Measurements from ENCODE around the gene BCCIP.
A peak's percentile ranks its signal among the peaks of the same experiment; 100 is the strongest.

Gene BCCIP

GRCh38 chr10:125822878-125823662, at the start of gene BCCIP, which contains the start of gene UROS:
TSS of gene BCCIP (plus strand) at chr10:125823546. CDS start at chr10:125823558, 12 bp downstream.
TSS of gene UROS (minus strand) at chr10:125823258. CDS start at chr10:125816499, 6,759 bp downstream.
- DNase-seq (ENCODE audit: low read depth) = peak; percentile 80
- TF ChIP-seq CTCF (IDR thresholded peaks at IDR 0.05; ENCODE audit: low read depth, low read length, missing control alignments) = no peak
- peak within 1 kb of the TSS; percentile 85 for H3K4me3 ChIP-seq (ENCODE audit: low read depth, low read length)

GRCh38 chr10:125773687-125774543, 49.4 kb upstream of the BCCIP start:
- no peak overlapping the region for H3K4me3 ChIP-seq (ENCODE audit: low read depth, low read length)
- no peak for DNase-seq (ENCODE audit: low read depth)
- TF ChIP-seq CTCF (IDR thresholded peaks at IDR 0.05; ENCODE audit: low read depth, low read length, missing control alignments) = no peak

- no peak for DNase-seq (ENCODE audit: low read depth)
- TF ChIP-seq CTCF (IDR thresholded peaks at IDR 0.05; ENCODE audit: low read depth, low read length, missing control alignments) = no peak
These were observed 48.7 kb upstream of the BCCIP start for GRCh38 chr10:125774581-125775191.

GRCh38 chr10:125775491-125776106, 47.7 kb upstream of the BCCIP start, which contains the start of gene MMP21:
TSS of gene MMP21 (minus strand) at chr10:125775821. CDS start at chr10:125775821, 0 bp downstream.
- no peak for TF ChIP-seq CTCF (IDR thresholded peaks at IDR 0.05; ENCODE audit: low read depth, low read length, missing control alignments)
- DNase-seq (ENCODE audit: low read depth) = no peak
- no peak within 1 kb of the TSS for H3K4me3 ChIP-seq (ENCODE audit: low read depth, low read length)

More at GRCh38 chr10:125774581-125775191, 48.7 kb upstream of the BCCIP start:
- no peak overlapping the region for H3K4me3 ChIP-seq (ENCODE audit: low read depth, low read length)

- H3K4me3 ChIP-seq (ENCODE audit: low read depth, low read length) = no peak overlapping the region
- no peak for TF ChIP-seq CTCF (IDR thresholded peaks at IDR 0.05; ENCODE audit: low read depth, low read length, missing control alignments)
- DNase-seq (ENCODE audit: low read depth) = no peak
These were observed 45.5 kb upstream of the BCCIP start for GRCh38 chr10:125777806-125778205.

GRCh38 chr10:125778556-125778955, 44.8 kb upstream of the BCCIP start:
- H3K4me3 ChIP-seq (ENCODE audit: low read depth, low read length) = no peak overlapping the region
- TF ChIP-seq CTCF (IDR thresholded peaks at IDR 0.05; ENCODE audit: low read depth, low read length, missing control alignments) = no peak
- DNase-seq (ENCODE audit: low read depth) = no peak

All from GM12864 (cell line).